Neural cell (in vitro differentiated cells): ENCODE data around the gene CCN2.

Experiments used
- POLR2AphosphoS5 ChIP-seq: IDR thresholded peaks from 2 replicates; pipeline ENCODE4 v1.6.1; 2012
- RAD21 ChIP-seq: fragments of 450-650 bp; conservative IDR thresholded peaks from 2 replicates; pipeline ENCODE4 v1.6.1; 2014; ENCODE audit warnings: antibody characterized with exemption, mild to moderate bottlenecking, moderate library complexity
- TF ChIP-seq, protein P1 (sequence below): fragments of 450-650 bp; IDR thresholded peaks from 2 replicates; pipeline ENCODE4 v1.5.1; 2014; ENCODE audit warnings: antibody characterized with exemption, mild to moderate bottlenecking, moderate library complexity; ENCODE audit not compliant: poor library complexity, severe bottlenecking

DNA sequence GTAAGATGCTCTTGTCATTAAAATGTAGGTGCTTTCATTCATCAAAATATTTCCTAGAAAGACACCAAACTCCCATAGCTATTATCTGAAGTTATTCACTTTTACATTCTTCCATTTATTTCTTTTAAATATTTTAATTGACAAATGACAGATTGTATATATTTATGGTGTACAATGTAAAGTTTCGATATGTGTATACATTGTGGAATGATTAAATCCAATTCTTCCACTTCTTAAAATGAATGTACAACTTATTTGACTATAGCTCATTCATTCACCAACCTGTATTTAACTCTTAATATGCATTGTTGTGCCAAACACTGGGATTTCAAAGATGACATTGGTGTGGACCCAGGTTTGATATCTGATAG lies 41.0 kb downstream of the CCN2 start:
- TF ChIP-seq, protein P1, sequence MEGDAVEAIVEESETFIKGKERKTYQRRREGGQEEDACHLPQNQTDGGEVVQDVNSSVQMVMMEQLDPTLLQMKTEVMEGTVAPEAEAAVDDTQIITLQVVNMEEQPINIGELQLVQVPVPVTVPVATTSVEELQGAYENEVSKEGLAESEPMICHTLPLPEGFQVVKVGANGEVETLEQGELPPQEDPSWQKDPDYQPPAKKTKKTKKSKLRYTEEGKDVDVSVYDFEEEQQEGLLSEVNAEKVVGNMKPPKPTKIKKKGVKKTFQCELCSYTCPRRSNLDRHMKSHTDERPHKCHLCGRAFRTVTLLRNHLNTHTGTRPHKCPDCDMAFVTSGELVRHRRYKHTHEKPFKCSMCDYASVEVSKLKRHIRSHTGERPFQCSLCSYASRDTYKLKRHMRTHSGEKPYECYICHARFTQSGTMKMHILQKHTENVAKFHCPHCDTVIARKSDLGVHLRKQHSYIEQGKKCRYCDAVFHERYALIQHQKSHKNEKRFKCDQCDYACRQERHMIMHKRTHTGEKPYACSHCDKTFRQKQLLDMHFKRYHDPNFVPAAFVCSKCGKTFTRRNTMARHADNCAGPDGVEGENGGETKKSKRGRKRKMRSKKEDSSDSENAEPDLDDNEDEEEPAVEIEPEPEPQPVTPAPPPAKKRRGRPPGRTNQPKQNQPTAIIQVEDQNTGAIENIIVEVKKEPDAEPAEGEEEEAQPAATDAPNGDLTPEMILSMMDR, result no peak
- TF ChIP-seq RAD21, result no peak
- TF ChIP-seq POLR2AphosphoS5, result no peak
